ENCODE results near the gene CLEC1B.

GRCh38 chr12:10021342-10021741 lies 22.4 kb upstream of the CLEC1B start:
- TF ChIP-seq CTCF (IDR thresholded peaks at IDR 0.05) (no peak), POLR2A (IDR thresholded peaks at IDR 0.05) (no peak)
